GM12864 (cell line): ENCODE results near the gene CPNE9.

Experiments used
- DNase-seq: peaks from one replicate; pipeline ENCODE4 v3.0.0-alpha.2; 2011; ENCODE audit warnings: low read depth
- H3K4me3 ChIP-seq: 2 replicates; pipeline ENCODE4 v1.5.1; 2011; ENCODE audit warnings: mild to moderate bottlenecking, low read depth, low read length, control low read depth
- CTCF ChIP-seq: IDR thresholded peaks from 2 replicates; pipeline ENCODE4 v1.5.1; 2011; ENCODE audit warnings: low read depth, mild to moderate bottlenecking, moderate library complexity, low read length, control low read depth, inconsistent platforms; ENCODE audit errors: missing control alignments

Gene CPNE9

GRCh38 chr3:9701006-9701405, 2.6 kb upstream of the CPNE9 start:
- DNase-seq, result no peak
- H3K4me3 ChIP-seq, result no peak overlapping the region
- TF ChIP-seq CTCF, result no peak

- DNase-seq, result no peak
- H3K4me3 ChIP-seq, result no peak overlapping the region
- TF ChIP-seq CTCF, result no peak
These were observed 1.9 kb upstream of the CPNE9 start for GRCh38 chr3:9701711-9702110.

- no peak for DNase-seq
- no peak overlapping the region for H3K4me3 ChIP-seq
- no peak for TF ChIP-seq CTCF
These were observed 393 bp upstream of the CPNE9 start for GRCh38 chr3:9703240-9703639.

- no peak overlapping the region for H3K4me3 ChIP-seq
- no peak for TF ChIP-seq CTCF
- no peak for DNase-seq
These were observed 1.0 kb downstream of the CPNE9 start for GRCh38 chr3:9704347-9705322.

- no peak for TF ChIP-seq CTCF
- no peak overlapping the region for H3K4me3 ChIP-seq
- DNase-seq, result no peak
These were observed 6.6 kb downstream of the CPNE9 start for GRCh38 chr3:9710174-9710739.

- DNase-seq, result no peak
- TF ChIP-seq CTCF, result no peak
- no peak overlapping the region for H3K4me3 ChIP-seq
These were observed 8.8 kb downstream of the CPNE9 start for GRCh38 chr3:9712415-9712814.
